NCI-H2029 (cell line): ENCODE measurements around the gene PCDHA9.

Experiments
- DNase-seq: peaks from one replicate; lab custom pipeline; 2025; lab: John Stamatoyannopoulos, UW

The PCDHA9 gene

DNA sequence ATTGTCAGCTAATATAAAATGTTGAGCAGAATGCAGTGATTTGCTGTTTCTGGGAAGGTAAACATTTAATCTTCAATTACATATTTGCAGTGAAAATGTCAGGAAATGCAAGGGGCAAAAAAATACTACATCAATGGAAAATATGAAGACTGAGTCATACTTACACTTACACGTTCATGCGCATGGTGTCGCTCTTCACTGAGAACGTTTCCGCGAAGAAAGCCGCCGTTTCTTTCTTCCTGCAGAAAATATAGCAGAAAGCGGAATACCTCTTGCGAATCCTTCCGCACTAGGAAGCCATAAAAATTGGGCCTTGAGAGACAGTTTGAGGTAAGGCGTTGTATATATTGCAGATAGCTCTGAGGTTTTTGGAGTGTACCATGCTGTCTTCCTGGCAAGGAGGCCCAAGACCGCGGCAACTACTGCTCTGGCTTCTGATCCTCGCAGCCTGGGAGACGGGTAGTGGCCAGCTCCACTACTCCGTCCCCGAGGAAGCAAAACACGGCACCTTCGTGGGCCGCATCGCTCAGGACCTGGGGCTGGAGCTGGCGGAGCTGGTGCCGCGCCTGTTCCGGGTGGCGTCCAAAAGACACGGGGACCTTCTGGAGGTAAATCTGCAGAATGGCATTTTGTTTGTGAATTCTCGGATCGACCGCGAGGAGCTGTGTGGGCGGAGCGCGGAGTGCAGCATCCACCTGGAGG is 33.9 kb downstream of the PCDHA9 start, which contains the start of gene PCDHA13:
Gene PCDHA13 (plus strand): TSS at position 236 of the 702 bp plus-strand sequence. CDS start 145 bp downstream, at position 381.
- no peak for DNase-seq

DNA sequence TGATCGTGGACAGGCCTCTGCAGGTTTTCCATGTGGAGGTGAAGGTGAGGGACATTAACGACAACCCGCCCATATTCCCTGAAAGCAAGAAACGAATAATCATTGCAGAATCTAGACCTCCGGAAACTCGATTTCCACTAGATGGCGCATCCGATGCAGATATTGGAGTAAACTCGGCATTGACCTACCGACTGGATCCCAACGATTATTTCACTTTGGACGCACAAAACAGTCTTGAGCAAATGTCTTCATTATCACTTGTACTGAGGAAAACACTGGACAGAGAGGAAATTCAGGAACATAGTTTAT is 34.4 kb downstream of the PCDHA9 start:
- DNase-seq, result no peak

DNA sequence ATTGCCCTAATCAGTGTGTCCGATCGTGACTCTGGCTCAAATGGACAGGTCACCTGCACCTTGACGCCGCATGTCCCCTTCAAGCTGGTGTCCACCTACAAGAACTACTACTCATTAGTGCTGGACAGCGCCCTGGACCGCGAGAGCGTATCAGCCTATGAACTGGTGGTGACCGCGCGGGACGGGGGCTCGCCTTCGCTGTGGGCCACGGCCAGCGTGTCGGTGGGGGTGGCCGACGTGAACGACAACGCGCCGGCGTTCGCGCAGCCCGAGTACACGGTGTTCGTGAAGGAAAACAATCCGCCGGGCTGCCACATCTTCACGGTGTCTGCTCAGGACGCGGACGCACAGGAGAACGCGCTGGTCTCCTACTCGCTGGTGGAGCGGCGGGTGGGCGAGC is 35.2 kb downstream of the PCDHA9 start:
- no peak for DNase-seq

GRCh38 chr5:140883927-140884697 is 35.9 kb downstream of the PCDHA9 start:
- DNase-seq, result no peak
